Measurements from ENCODE around the gene CALM1. TPM values are rescaled to one million over a fixed set of nuclear protein-coding genes. Genes with fewer than 3 reads are reported as not detected.

Gene CALM1
- total and polyA plus RNA-seq, 2 donors (not counting 3 experiments of a cell fraction or from before 2014, with no cell fraction given): 476 to 731 TPM

GRCh38 chr14:90398315-90398839 lies 1.5 kb downstream of the CALM1 start:
- Histone ChIP-seq H3K4me2 (ENCODE audit: insufficient read depth, low read length) (peak overlapping the region; percentile 90), H3K9me3 (replicated peaks; ENCODE audit: control insufficient read depth, insufficient read depth, low read length) (no peaks in the 10 kb centered on the region), H2AFZ (ENCODE audit: low read depth, low read length) (no peak overlapping the region), H3K79me2 (ENCODE audit: control insufficient read depth, insufficient read depth, low read length) (peaks cover 54% of the 10 kb centered on the region), H3K9ac (replicated peaks; ENCODE audit: extremely low read depth, insufficient read depth, low read length) (peak overlapping the region; percentile 54), H3K9me1 (replicated peaks; ENCODE audit: control insufficient read depth, extremely low read depth, insufficient read depth, low read length) (no peaks in the 10 kb centered on the region), H3K4me3 (replicated peaks in 1 of 3; ENCODE audit: insufficient read depth in 1 of 3, low read depth in 1 of 3, low read length in 3 of 3) (peak overlapping the region; percentile 50 to 78 (median 77)), H3K27ac (ENCODE audit: insufficient read depth, low read depth, low read length) (peak overlapping the region; percentile 14), H4K20me1 (replicated peaks; ENCODE audit: control insufficient read depth, extremely low read depth, insufficient read depth, low read length) (peaks cover 6% of the 10 kb centered on the region), H3K36me3 (ENCODE audit: control insufficient read depth in 2 of 2, extremely low read depth in 1 of 2, insufficient read depth in 2 of 2, low read length in 2 of 2) (peaks cover 19 to 31% of the 10 kb centered on the region in 2 experiments), H3K4me1 (ENCODE audit: control insufficient read depth, extremely low read depth, insufficient read depth, low read length) (peaks cover 35% of the 10 kb centered on the region), H3K27me3 (ENCODE audit: control insufficient read depth in 2 of 2, insufficient read depth in 2 of 2, low read length in 2 of 2) (no peaks in the 10 kb centered on the region)
- DNase-seq (ENCODE audit: low read depth, low spot score) (peak; percentile 45), FAIRE-seq (no peak)
- dilution Hi-C loops (cut with MboI; ENCODE audit: extremely low pct_ligation_motif_present, low sequenced_read_pairs) (no loop called here), intact Hi-C loops (cut with micrococcal nuclease) (loop anchor here (1.0 to 5.0 kb wide), 3 partner anchors 93 to 404 kb away; no protein-coding TSS in a partner anchor)
- ChIA-PET POLR2A (no interaction called here), CTCF (interaction anchor here (0.7 to 3.4 kb wide), 10 partner anchors 11 to 360 kb away, joined by 3 to 63 read pairs (median 8); no protein-coding TSS in a partner anchor)
- TF ChIP-seq CTCF (IDR thresholded peaks at IDR 0.05; ENCODE audit: extremely low read depth in 1 of 2, insufficient read depth in 1 of 2, low read depth in 1 of 2, low read length in 2 of 2) (no peak), POLR2A (IDR thresholded peaks at IDR 0.05; ENCODE audit: low read depth, low read length) (no peak), FOS (IDR thresholded peaks at IDR 0.05; ENCODE audit: borderline replicate concordance, insufficient read depth, low read length) (no peak), GATA2 (IDR thresholded peaks at IDR 0.05; ENCODE audit: insufficient read depth, insufficient read length, low read depth, low read length) (no peak), MYC (IDR thresholded peaks at IDR 0.05; ENCODE audit: low read depth, low read length) (no peak), EZH2 (IDR thresholded peaks at IDR 0.05; ENCODE audit: borderline replicate concordance, low read depth, low read length, severe bottlenecking) (no peak), POLR2AphosphoS5 (IDR thresholded peaks at IDR 0.05; ENCODE audit: insufficient read depth, low read depth, low read length) (no peak), MAX (IDR thresholded peaks at IDR 0.05; ENCODE audit: insufficient read depth, insufficient read length) (no peak), JUN (IDR thresholded peaks at IDR 0.05; ENCODE audit: borderline replicate concordance, insufficient read depth, insufficient read length, low read depth) (no peak)
- BruUV-seq (replicated peaks): TSS peak; percentile 11
